ENCODE measurements around the gene MPC1. TPM values are rescaled to one million over a fixed set of nuclear protein-coding genes. Genes with fewer than 3 reads are reported as not detected.
"Not testable (repeated sequence)": the region's sequence is repeated elsewhere in the genome, so short reads cannot be mapped to it uniquely, and the experiment has no call there.

MPC1 gene
- total RNA-seq, 1 donor from 2014 or later: 29.1 TPM

DNA sequence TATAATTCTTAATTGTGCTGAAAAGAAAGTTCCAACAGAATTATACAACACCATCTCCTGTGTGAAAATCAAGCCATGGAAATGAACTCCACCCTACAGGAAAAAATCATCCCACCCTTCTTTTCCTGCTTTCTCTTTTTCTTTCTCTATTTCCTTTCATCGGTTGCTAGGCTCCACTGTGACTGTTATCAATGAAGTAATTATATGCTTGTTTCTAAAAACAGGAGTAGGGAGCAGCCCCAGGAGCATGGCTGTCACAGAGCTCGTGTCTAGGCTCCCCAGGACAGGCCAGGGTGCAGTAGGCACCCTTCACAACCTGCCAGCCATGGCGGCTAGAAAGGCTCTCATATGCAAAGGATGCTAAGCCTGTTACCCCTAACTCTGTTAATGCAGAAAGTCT is 13.0 kb downstream of the MPC1 start:
- H3K4me1 Mint-ChIP-seq (ENCODE audit: unreplicated experiment): peaks cover 11% of the 10 kb centered on the region
- H3K4me3 Mint-ChIP-seq (ENCODE audit: unreplicated experiment): no peak overlapping the region
- peaks cover 5% of the 10 kb centered on the region for H3K36me3 Mint-ChIP-seq (ENCODE audit: unreplicated experiment)
- no peaks in the 10 kb centered on the region for H3K27me3 Mint-ChIP-seq (ENCODE audit: unreplicated experiment)
- TF ChIP-seq, protein P1, sequence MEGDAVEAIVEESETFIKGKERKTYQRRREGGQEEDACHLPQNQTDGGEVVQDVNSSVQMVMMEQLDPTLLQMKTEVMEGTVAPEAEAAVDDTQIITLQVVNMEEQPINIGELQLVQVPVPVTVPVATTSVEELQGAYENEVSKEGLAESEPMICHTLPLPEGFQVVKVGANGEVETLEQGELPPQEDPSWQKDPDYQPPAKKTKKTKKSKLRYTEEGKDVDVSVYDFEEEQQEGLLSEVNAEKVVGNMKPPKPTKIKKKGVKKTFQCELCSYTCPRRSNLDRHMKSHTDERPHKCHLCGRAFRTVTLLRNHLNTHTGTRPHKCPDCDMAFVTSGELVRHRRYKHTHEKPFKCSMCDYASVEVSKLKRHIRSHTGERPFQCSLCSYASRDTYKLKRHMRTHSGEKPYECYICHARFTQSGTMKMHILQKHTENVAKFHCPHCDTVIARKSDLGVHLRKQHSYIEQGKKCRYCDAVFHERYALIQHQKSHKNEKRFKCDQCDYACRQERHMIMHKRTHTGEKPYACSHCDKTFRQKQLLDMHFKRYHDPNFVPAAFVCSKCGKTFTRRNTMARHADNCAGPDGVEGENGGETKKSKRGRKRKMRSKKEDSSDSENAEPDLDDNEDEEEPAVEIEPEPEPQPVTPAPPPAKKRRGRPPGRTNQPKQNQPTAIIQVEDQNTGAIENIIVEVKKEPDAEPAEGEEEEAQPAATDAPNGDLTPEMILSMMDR (IDR thresholded peaks at IDR 0.05): no peak
- H3K27ac Mint-ChIP-seq (ENCODE audit: unreplicated experiment): no peak overlapping the region
- no peak for DNase-seq (ENCODE audit: extremely low spot score, unreplicated experiment)
- H3K9me3 Mint-ChIP-seq (ENCODE audit: unreplicated experiment): no peaks in the 10 kb centered on the region

DNA sequence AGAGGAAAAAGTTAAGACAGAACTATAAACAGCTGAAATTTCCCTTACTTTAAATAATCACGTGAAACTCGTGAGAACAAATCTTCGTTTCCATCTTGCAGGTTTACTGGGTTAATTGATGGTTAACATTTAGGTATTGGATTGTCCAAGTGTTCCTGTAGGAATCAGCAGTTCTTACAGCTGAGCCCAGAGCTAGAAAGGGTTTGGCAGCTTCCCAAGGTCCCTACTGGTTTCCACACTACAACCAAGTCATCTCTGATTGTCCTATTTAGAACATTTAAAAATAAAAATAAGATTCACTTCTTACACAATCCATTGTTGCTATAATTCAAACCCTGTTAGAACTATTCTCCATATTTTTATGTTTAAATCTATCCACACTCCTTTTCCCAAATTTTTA is 15.8 kb downstream of the MPC1 start:
- Mint-ChIP-seq H3K27me3 (ENCODE audit: unreplicated experiment) (no peaks in the 10 kb centered on the region), H3K4me1 (ENCODE audit: unreplicated experiment) (peaks cover 18% of the 10 kb centered on the region), H3K36me3 (ENCODE audit: unreplicated experiment) (peaks cover 15% of the 10 kb centered on the region), H3K4me3 (ENCODE audit: unreplicated experiment) (no peak overlapping the region), H3K27ac (ENCODE audit: unreplicated experiment) (no peak overlapping the region), H3K9me3 (ENCODE audit: unreplicated experiment) (no peaks in the 10 kb centered on the region)
- DNase-seq (ENCODE audit: extremely low spot score, unreplicated experiment): no peak
- TF ChIP-seq, protein P1 (IDR thresholded peaks at IDR 0.05): no peak

DNA sequence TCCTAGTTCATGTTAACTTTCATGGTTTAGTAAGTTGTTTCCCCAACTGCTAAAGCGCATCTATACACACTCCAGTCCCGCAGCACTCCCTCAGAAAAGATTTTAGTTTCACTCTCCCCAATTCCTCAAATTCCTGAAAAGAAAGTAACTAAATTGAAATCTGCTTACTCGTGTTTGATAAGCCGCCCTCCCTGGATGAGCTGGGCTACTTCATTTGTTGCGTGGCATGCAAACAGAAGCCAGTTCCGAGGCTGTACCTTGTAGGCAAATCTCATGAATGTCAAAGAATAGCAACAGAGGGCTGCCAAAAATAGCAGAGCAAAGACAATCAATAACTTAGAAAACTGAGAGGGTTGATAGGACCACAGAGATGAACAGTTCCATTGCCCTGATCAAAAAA is 16.9 kb downstream of the MPC1 start:
- Mint-ChIP-seq H3K4me3 (ENCODE audit: unreplicated experiment) (no peak overlapping the region), H3K36me3 (ENCODE audit: unreplicated experiment) (peaks cover 15% of the 10 kb centered on the region), H3K27me3 (ENCODE audit: unreplicated experiment) (no peaks in the 10 kb centered on the region), H3K27ac (ENCODE audit: unreplicated experiment) (peak overlapping the region; percentile 77), H3K9me3 (ENCODE audit: unreplicated experiment) (no peaks in the 10 kb centered on the region), H3K4me1 (ENCODE audit: unreplicated experiment) (peaks cover 29% of the 10 kb centered on the region)
- TF ChIP-seq, protein P1 (IDR thresholded peaks at IDR 0.05): no peak
- DNase-seq (ENCODE audit: extremely low spot score, unreplicated experiment): no peak

DNA sequence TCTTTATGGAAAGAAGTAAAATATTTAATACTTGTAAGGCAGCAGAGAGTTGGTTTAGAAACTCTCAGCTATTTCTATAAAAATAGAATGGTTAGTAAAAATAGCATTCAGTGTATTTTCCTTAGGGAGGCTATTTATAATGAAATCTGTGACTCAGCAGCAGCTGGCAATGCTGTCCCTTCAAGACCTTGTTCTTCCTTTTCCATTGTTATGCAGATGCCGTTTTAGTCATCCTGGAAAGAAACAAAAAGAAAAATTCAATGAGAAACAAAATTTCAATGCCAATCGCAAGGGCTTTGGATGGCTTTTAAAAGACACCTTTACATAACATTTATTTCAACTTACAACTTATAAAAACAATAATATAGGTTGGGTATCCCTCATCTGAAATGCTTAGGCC is 17.5 kb downstream of the MPC1 start:
- no peaks in the 10 kb centered on the region for H3K9me3 Mint-ChIP-seq (ENCODE audit: unreplicated experiment)
- no peak for DNase-seq (ENCODE audit: extremely low spot score, unreplicated experiment)
- H3K27ac Mint-ChIP-seq (ENCODE audit: unreplicated experiment): peak overlapping the region; percentile 77
- peaks cover 35% of the 10 kb centered on the region for H3K4me1 Mint-ChIP-seq (ENCODE audit: unreplicated experiment)
- H3K27me3 Mint-ChIP-seq (ENCODE audit: unreplicated experiment): no peaks in the 10 kb centered on the region
- TF ChIP-seq, protein P1 (IDR thresholded peaks at IDR 0.05): no peak
- no peak overlapping the region for H3K4me3 Mint-ChIP-seq (ENCODE audit: unreplicated experiment)
- H3K36me3 Mint-ChIP-seq (ENCODE audit: unreplicated experiment): peaks cover 15% of the 10 kb centered on the region

DNA sequence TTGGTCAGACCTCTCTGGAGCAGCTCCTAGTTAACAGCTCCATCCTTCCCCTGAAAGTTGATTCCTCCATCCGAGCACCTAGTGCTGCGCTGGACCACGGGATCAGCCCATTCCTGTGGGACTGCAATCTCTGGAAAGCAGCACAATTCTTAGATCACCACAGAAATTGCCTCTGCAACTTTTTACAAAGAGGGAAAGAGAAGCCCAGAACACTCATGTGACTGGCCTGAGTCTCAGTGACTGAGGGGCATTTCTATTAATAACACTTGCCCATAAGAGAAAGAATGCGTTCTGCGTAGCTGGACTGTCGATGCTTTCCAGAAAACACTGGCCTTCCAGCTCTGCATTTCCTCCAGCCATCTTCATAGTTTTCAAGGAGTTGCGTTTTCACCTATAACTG is 18.3 kb downstream of the MPC1 start:
- Mint-ChIP-seq H3K36me3 (ENCODE audit: unreplicated experiment) (peaks cover 15% of the 10 kb centered on the region), H3K4me3 (ENCODE audit: unreplicated experiment) (no peak overlapping the region), H3K9me3 (ENCODE audit: unreplicated experiment) (no peaks in the 10 kb centered on the region), H3K27ac (ENCODE audit: unreplicated experiment) (peak overlapping the region; percentile 5), H3K4me1 (ENCODE audit: unreplicated experiment) (peaks cover 42% of the 10 kb centered on the region), H3K27me3 (ENCODE audit: unreplicated experiment) (no peaks in the 10 kb centered on the region)
- DNase-seq (ENCODE audit: extremely low spot score, unreplicated experiment): no peak
- TF ChIP-seq, protein P1 (IDR thresholded peaks at IDR 0.05): no peak

DNA sequence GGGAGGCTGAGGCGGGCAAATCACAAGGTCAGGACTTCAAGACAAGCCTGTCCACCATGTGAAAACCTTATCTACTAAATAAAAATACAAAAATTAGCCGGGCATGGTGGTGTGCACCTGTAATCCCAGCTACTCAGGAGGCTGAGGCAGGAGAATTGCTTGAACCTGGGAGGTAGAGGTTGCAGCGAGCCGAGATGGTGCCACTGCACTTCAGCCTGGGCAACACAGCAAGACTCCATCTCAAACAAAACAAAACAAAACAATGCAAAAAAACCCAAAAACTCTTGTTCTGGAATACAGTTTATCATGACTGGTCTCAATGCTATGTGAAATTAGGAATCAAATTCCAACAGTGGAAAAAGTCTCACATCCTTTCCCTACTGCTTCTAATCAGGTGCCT is 20.3 kb downstream of the MPC1 start:
- not testable (repeated sequence) for H3K27me3 Mint-ChIP-seq (ENCODE audit: unreplicated experiment); H3K27ac Mint-ChIP-seq (ENCODE audit: unreplicated experiment); DNase-seq (ENCODE audit: extremely low spot score, unreplicated experiment); H3K4me3 Mint-ChIP-seq (ENCODE audit: unreplicated experiment); H3K9me3 Mint-ChIP-seq (ENCODE audit: unreplicated experiment)
- Mint-ChIP-seq H3K4me1 (ENCODE audit: unreplicated experiment) (peaks cover 42% of the 10 kb centered on the region), H3K36me3 (ENCODE audit: unreplicated experiment) (peaks cover 14% of the 10 kb centered on the region)
